ENCODE measurements around the gene SPPL3.

Gene SPPL3

DNA sequence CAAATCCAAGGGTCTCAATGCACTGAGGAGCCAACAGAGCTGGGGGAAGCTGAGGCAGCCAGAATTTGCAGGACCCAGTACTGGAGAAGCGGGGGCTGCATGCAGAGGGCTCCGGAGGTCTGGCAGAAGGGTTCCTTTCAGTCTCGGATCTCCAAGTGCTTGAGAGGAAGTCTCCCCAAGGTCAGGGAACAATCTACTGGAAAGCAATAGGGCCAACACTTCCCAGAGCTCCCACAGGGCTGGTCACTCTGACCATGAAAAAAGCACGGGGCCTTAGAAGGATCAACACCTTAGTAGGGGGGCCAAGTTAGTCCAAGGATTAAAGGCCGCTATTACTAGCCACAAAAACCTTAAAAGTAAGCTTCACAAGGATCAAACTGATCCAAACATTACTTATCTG lies 31.7 kb downstream of the SPPL3 start:
- DNase-seq = no peak

DNA sequence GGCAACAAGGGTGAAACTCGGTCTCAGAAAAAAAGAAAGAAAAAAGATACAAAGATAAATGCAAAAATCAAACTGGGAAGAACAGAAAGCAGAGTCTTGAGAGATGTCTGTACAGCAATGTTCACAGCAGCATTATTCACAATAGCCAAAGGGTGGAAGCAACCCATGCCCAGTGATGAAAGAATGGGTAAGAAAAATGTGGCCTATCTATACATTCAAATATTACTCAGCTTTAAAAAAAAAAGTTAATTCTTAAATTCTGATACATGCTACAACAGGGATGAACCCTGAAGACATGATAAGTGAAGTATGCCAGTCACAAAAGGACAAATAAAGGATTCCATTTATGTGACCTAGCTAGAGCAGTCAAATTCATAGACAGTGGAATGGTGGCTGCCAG lies 33.7 kb downstream of the SPPL3 start:
- no peak for DNase-seq

DNA sequence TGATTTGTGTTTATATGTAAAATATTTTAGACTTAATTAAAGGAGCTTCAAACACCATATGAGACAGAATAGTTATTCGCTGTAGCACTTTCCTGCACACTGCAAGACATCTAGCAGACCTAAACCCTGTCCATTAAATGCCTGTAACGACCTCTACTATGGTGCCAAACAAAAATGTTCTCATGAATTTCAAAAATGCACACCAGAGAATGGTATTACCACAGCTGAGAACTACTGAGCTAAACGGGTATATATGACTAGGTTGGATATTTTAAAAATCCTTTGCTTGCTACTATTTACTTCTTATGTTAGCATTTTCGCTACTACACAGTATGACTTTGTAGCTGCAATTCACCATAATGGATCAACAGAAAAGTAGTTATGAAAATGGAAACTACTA lies 34.8 kb downstream of the SPPL3 start:
- no peak for DNase-seq

DNA sequence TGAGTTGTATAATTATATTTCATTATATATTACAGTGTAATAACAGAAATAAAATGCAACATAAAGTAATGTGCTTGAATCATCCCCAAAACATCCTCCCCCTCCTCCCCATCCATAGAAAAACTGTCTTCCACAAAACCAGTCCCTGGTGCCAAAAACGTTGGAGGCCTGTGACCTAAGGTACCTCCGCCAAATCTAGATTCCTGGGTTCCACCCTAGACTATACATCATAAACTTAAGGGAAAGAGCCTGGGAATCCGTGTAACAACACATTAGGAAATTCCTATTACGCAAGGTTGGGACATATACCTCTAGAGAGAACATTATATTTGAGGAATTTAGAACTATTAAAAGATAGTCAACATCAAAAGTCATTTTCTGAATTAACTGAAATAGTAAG lies 38.0 kb downstream of the SPPL3 start:
- DNase-seq = no peak

DNA sequence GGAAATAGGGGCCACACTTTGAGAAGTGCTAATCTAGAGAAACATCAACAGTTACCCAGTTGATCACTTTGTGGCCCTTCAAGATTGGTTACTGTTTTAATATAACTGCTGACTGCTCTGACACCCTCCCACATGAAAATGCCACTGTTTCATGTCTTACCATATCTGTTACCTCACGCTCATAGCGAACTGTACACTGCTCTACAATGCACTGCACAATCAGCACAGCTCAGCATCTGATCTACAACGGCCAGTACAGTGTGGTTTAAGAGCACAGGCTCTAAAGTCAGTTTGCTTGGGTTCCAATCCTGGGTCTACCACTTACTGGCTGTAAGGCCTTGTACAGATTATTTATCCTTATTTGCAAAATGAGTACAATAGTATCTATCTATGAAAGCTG lies 39.1 kb downstream of the SPPL3 start:
- DNase-seq = no peak

DNA sequence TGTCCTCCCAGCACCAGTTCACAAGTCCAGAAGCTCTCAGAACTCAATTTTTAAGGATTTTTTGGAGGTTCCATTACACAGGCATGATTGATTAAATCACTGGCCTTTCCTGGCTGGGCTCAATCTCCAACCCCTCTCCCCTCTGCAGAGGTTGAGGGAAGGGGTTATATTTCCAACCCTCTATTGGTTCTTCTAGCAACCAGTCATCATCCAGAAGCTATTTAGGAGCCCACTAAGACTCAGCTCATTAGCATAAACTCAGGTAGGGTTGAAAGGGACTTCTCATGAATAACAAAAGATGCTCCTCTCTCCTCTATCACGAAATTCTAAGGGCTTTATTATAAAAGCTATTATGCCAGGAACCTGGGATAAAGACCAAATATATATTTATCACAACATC lies 41.5 kb downstream of the SPPL3 start:
- DNase-seq = no peak

DNA sequence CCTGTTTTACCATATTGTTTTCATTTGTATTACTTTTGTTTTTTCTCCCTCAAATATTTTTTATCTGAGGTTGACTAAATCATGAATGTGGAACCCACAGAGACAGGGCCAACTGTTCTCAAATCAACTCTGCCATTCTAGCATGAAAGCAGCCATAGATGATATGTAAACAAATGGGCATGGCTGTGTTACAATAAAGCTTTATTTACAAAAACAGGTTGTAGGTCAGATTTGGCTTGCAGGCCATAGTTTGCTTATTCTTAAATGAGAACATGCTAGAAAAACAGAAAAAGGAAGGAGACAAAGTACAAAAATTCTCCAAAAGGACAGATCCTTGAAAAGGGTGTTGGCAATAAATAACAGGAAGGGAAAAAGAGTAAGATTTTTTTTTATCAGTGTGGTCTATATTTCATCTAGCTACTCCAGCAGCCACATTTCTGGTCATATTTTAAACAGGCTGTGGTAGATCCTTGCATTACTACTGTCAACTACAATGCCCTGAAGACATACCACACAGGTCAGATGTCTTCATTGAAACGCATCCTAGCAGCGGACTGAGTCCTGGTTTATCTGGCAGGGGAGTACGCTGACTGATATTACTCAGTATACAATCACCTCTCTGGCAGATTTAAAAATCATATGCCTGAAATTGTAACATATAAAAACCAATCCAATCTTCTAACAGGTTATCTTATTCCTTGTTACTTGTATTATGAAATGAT lies 42.9 kb downstream of the SPPL3 start:
- DNase-seq = no peak

DNA sequence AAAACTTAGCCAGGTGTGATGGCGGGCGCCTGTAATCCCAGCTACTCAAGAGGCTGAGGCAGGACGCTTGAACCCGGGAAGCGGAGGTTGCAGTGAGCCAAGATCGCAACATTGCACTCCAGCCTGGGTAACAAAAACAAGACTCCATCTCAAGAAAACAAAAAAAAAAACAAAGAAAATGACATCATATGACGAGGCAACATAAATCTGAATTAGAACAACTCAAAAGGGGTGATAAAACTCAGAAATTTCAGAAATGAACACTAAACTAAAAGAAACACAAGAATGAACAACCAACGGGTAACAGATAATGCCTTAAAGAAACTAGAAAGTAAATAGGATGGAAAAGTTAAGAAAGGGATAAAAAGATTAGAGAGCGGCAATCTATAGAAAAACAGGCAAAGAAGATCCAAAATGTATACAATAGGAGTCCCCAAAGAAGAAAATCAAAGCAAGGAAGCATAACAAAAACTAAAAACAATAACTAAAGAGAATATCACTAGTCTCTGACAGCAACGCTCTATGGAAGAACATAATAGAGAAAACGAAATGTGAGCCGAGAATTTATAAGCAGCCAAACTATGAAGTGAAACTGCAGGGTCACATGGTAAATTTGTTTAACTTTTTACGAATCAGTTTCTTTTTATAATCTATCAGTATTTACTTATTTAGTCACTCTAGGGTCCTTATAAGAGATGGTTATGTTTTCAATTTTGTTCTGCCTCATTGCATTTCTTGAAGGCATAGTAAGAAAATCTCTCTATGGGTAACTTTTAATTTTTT lies 45.7 kb downstream of the SPPL3 start:
- no peak for DNase-seq

DNA sequence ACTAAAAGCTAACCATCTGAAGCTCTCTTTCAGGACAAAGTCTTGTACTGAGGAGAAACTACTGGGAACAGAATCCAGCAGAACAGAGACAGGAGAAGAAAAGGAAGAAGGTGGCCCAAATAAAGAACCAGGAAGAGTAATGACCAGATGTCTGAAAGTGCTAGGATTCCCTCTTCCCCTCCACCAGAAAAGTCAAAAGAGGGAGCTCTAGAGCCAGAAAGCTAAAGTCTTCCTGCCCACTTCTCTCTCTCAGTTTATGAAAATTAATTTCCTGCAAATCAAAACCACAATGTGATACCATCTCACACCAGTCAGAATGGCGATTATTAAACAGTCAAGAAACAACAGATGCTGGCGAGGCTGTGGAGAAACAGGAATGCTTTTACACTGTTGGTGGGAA lies 47.2 kb downstream of the SPPL3 start:
- no peak for DNase-seq

DNA sequence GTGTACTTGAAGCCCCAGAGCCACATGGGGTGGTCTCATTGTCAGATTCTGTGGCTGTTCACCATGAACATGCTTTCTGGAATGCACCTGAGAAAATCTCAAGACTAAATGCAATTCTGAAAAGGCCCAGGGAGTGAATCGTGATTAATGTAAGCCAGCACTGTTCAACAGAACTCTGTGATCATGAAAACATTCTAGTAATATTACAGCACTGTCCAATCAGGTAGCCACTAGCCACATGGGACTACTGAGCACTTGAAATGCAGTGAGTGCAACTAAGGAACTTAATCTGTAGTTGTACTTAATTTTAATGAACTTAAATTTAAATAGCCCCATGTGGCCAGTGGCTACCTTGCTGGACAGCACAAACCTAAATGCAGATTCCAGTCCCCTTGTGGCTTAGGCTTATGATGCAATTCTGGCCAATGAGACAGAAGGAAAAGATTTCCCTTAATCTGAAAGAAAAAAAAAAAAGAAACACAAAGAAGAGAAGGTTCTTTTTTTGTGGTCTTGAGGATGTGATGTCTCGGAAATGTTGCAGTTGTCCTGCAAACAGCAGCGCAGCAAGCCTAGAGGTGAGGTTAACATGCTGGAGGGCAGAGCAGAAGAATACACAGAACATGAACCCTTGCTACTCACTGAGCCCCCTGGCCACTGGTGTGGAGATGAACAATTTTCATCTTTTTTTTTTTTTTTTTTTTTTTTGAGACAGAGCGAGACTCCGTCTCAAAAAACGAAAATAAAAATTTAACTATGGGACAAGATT lies 48.2 kb downstream of the SPPL3 start:
- DNase-seq = no peak

DNA sequence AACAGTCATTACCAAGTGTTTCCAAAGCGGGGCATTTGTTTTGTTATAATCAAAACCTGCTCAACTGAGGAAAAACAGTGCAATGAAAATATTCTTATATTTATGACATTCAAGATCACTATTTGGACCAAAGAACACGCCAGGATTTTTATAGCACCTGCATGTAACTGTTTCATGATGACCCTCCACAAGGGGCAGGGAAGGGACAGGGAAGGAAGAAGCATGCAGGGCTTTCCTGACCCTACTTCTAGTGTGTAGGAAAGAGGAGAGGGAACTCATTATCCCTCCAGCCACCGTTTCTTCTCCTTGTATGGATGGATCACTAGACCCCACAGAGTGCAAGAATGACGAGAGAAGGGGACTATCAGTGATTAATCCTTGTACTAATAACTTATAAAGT lies 49.4 kb downstream of the SPPL3 start:
- DNase-seq = no peak

DNA sequence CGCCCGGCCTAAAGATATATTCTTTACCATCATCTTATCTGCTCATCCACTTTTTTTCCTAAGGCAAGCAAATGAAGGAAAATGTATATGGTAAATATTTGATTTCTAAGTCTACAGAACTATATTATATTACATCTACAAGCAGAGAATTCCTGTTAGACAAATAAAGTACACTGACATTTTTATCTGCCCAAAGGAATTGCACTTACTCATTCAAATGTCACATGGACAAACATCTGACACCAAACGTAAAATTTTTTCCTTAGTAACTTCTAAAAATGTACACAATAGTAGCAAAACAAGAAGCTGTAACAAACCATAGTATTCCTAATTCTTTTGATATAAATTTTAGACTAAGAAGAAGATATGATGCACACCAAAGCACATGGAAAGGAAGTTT lies 51.0 kb downstream of the SPPL3 start:
- no peak for DNase-seq

DNA sequence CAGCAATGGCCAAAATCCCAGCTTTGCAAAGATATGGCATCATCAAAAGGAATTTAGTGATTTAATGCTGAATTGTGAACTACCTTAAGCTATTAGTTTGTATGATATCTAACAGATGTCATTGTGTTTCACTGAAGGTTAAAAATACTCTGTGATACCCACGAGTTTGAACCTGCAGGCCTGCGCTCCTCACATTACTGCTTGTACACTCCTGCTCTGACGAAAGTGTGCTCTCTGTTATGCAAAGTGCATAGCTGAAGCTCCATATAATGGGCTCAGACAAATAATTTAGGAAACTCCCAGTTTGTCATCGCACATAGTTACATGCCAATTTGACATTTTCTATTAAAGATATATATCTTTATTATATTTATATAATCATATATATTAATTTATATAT lies 52.2 kb downstream of the SPPL3 start:
- no peak for DNase-seq

DNA sequence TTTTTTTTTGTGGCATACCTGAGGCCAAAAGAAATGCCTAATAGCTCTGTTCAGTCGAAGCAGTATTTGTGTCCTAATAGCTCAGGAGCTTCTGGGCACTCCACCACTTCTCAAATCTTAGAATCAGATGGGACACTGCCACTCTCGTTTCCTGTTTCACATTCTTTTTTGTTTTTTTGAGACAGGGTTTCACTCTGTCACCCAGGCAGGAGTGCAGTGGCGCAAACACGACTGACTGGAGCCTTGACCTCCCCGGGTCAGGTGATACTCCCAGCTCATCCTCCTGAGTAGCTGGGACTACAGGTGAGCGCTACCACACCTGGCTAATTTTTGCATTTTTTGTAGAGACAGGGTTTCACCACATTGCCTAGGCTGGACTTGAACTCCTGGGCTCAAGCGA lies 52.7 kb downstream of the SPPL3 start:
- no peak for DNase-seq

DNA sequence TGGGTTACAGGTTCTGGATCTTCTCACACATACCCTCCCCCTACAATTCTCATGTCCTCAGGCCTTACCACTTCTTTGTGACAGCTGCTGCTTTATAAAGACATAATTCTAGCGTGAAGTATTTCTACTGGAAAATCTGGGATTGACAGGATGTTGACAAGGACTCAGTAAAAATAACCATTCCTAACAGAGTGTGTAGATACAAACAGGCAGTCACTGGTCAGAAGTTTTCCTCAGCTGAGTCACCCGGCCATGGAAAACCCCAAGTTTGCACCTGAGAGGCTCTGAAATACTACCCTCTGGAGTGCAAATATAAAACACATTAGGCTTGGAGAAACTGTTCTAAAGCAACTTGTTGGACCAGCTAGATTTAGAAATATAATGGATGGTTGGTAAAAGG lies 54.4 kb downstream of the SPPL3 start:
- DNase-seq = no peak

DNA sequence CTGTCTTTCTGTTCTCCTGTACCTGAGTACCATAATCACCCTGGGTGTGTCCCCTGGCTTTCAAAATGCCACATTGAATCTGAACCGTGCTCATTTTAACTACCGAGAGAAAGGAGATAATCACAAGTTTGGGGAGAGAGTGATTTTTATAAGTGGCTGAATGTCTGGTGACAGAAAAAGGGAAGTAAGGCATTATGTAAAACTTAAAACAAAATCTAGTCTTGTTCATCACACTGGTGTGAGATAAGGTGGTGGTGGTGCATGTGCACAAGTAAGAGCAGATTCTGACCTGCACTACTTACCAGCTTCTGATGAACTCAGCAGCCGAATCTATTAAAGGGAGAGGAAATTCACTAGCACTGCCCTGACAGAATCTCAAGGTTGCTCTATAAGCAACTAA lies 56.3 kb downstream of the SPPL3 start:
- no peak for DNase-seq

DNA sequence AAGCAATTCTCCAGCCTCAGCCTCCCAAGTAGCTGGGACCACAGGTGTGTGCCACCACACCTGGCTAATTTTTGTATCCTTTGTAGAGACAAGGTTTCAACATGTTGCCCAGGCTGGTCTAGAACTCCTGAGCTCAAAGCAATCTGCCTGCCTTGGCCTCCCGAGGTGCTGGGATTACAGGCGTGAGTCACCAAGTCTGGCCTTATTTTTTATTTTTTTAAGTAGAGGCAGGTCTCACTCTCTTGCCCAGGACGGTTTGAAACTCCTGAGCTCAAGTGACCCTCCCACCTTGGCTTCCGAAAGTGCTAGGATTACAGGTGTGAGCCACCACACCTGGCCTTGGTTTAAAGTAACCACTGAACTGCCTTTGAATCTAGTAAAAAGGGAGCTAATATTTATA lies 56.8 kb downstream of the SPPL3 start:
- no peak for DNase-seq

DNA sequence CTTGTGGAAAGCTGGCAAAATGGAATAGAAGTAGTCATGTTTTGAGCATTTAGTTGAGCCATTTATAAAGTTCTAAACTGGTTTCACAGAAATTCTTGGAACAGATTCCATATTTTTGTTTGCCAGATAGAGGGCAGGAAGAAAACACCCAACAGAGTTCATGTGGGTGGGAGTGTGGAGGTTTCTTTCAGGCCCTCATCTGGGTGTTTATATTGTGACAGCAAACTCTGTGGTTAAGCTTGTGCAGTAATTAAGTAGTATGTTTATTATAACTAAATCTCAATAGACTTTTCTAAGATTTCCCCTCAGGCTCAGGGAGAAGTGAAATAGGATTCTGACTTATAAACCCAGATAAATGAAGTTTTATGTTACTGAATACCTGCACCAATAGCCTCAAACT lies 57.4 kb downstream of the SPPL3 start:
- DNase-seq = no peak

DNA sequence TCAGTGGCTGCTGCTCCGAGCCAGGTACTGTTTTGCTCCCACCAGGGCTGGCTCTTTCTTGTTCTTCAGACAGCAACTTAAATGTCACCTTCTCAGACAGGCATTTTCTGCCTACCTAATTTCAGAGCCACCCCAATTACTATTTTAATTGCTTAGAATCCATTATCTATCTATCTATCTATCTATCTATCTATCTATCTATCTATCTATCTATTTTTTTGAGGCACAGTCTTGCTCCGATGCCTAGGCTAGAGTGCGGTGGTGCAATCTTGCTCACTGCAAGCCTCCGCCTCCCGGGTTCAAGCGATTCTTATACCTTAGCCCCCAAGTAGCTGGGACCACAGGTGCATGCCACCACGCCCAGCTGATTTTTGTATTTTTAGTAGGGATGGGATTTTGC lies 58.5 kb downstream of the SPPL3 start:
- DNase-seq = no peak

DNA sequence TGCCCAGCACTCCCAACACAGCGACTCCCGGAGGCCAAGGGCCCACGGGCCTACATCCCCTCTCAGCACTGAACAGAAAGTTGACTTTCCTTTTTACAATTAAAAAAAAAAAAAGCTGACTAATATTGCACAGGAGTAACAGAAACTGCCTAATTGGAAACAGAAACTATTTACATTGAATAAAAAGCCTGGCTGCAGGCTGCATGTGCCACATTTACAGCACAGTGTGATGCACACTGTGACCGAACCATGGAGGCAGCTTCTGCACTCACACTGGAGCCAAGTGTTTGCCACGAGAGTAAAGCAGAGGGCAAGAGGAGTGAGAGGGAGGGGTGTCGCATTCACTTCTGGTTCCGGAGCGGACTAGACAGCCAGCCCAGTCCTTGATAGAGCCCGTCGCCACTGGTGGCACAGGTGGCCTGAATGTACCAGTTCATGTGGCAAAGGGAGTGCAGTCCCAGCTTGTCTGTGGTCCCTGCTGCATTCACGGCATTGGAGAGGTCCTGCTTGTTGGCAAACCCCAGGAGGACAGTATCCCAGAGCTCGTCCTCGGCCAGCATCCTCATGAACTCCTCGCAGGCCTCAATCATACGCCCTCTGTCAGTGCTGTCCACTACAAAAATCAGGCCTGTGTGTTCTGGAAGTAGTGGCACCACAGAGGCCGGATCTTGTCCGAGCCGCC lies 59.2 kb downstream of the SPPL3 start:
- DNase-seq = no peak

DNA sequence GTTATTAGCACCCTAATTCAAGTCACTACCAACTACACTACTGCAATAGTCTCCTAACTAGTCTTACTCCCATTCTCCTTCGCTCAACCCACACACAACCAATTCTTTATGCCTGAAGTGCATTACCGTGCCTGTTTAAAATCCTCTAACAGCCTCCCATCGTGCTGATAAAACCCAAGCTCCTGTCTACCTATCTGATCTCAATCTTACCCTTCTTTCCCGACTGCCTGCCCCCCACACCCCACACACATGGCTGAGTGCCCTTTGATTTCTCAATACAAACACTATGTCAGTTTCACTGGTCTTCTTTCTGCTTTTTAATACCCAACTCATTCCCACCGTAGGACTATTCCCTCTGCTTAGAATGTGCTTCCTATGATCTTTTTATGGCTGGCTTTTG lies 59.9 kb downstream of the SPPL3 start:
- no peak for DNase-seq

DNA sequence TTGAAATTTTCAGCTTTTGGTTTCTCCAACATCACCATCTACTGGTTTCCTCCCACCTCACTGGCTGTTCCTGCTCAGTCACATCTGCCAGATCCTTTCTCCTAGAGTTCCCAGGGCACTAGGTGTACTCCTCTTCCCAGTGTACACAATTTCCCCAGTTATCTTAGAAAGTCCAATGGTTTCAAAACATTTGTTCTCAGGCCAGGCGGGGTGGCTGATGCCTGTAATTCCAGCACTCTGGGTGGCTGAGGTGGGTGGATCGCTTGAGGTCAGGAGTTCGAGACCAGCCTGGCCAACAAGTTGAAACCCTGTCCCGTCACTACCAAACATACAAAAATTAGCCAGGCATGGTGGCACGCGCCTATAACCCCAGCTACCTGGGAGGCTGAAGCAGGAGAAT lies 60.7 kb downstream of the SPPL3 start:
- DNase-seq = no peak

DNA sequence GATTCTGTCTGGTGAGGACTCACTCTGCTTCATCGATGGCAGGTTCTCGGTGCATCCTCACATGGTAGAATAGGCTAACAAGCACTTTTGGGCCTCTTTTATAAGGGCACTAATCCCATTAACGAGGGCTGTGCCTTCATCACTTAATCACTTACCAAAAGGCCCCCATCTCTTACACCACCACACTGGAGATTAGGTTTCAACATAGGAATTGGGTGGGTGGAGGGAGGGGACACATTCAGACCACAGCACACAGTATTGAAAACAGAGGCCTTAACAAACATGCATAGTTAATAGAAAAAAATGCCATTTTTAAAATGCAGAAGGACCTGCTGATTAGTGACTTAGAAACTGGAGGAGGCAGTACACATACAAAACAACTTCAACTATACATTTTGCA lies 61.6 kb downstream of the SPPL3 start:
- DNase-seq = no peak

DNA sequence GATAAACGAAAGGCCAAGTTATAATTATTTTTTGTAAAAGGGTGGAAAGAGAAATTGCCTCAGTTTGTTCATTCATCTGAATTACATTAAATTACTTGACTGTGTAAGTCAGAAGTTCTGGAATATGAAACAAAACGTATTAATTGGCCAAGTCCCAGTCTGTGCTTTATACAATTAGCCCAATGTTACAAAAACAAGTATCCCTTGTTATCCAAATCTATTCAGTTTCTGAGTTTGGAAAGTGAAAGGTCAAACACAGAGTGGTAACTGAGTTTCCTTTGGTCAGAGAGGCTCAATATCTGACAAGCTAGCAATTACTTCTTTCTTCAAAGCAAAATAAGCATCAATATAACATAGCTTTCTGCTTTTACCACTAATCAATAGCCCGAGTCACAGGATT lies 62.6 kb downstream of the SPPL3 start:
- DNase-seq = no peak

All from DMS79 (cell line).